Activated T-helper 1 cell treated with anti-CD3 and anti-CD28 coated beads, Interleukin-12 subunit alpha, Interleukin-12 subunit beta, Interleukin-2, Interleukin-4 antibody, amounts not matched to agents 30 ng/mL and 10 ng/mL and 1 ng/mL, durations not matched to agents 14 hours and 24 hours and 36 hours (primary cell): Measurements from ENCODE around the gene ZNF124. TPM values are rescaled to one million over a fixed set of nuclear protein-coding genes. Genes with fewer than 3 reads are reported as not detected.
"Not testable (repeated sequence)": the region's sequence is repeated elsewhere in the genome, so short reads cannot be mapped to it uniquely, and the experiment has no call there.

ENCODE experiments used
- DNase-seq: peaks from one replicate; pipeline ENCODE4 v3.0.0; 2021; ENCODE audit warnings: low spot score
- H3K27ac Mint-ChIP-seq: one replicate; pipeline ENCODE4 v1.8.0; 2021; ENCODE audit warnings: mild to moderate bottlenecking, mixed read lengths
- H3K27me3 Mint-ChIP-seq: one replicate; pipeline ENCODE4 v1.8.0; 2022; ENCODE audit warnings: mild to moderate bottlenecking, moderate library complexity, mixed read lengths; ENCODE audit not compliant: insufficient read depth
- H3K36me3 Mint-ChIP-seq: one replicate; pipeline ENCODE4 v1.8.0; 2021; ENCODE audit warnings: low read depth, mixed read lengths
- H3K4me1 Mint-ChIP-seq: one replicate; pipeline ENCODE4 v1.8.0; 2021; ENCODE audit warnings: low read depth, mixed read lengths
- H3K4me3 Mint-ChIP-seq: one replicate; pipeline ENCODE4 v1.8.0; 2021; ENCODE audit warnings: mild to moderate bottlenecking, moderate library complexity, mixed read lengths
- H3K9me3 Mint-ChIP-seq: one replicate; pipeline ENCODE4 v1.8.0; 2021; ENCODE audit warnings: mixed read lengths
- intact Hi-C: fragments of 100-400 bp; cut with micrococcal nuclease; formaldehyde crosslinking; loops from one replicate; pipeline ENCODE4 v1.15.1; 2024
- total RNA-seq: library from RNA; stranded (reverse); gene quantifications from 2 replicates; pipeline ENCODE4 v1.2.3, GENCODE V29; 2022

Gene ZNF124
- total RNA-seq, 1 donor from 2014 or later = 14.9 TPM

- intact Hi-C loops = loop anchor here (5.0 kb wide), 1 partner anchor 42 kb away; no protein-coding TSS in a partner anchor
- Mint-ChIP-seq H3K4me1 (no peaks in the 10 kb centered on the region), H3K4me3 (no peak overlapping the region), H3K27ac (no peak overlapping the region), H3K36me3 (peaks cover 81% of the 10 kb centered on the region), H3K27me3 (no peaks in the 10 kb centered on the region), H3K9me3 (peaks cover 78% of the 10 kb centered on the region)
- no peak for DNase-seq
These were observed 22.1 kb upstream of the ZNF124 start for GRCh38 chr1:247193958-247194357.

- H3K27me3 Mint-ChIP-seq = no peaks in the 10 kb centered on the region
- peaks cover 53% of the 10 kb centered on the region for H3K36me3 Mint-ChIP-seq
- intact Hi-C loops = loop anchor here (5.0 kb wide), 1 partner anchor 38 kb away; no protein-coding TSS in a partner anchor
- peaks cover 69% of the 10 kb centered on the region for H3K9me3 Mint-ChIP-seq
- no peaks in the 10 kb centered on the region for H3K4me1 Mint-ChIP-seq
- no peak for DNase-seq
- no peak overlapping the region for H3K27ac Mint-ChIP-seq
- no peak overlapping the region for H3K4me3 Mint-ChIP-seq
These were observed 18.4 kb upstream of the ZNF124 start for GRCh38 chr1:247189981-247190798.

- Mint-ChIP-seq H3K27ac (no peak overlapping the region), H3K9me3 (peaks cover 59% of the 10 kb centered on the region), H3K36me3 (peaks cover 23% of the 10 kb centered on the region), H3K4me1 (no peaks in the 10 kb centered on the region), H3K4me3 (no peak overlapping the region), H3K27me3 (no peaks in the 10 kb centered on the region)
- no peak for DNase-seq
- intact Hi-C loops = no loop called here
These were observed 13.8 kb upstream of the ZNF124 start for GRCh38 chr1:247185667-247186066.

DNA sequence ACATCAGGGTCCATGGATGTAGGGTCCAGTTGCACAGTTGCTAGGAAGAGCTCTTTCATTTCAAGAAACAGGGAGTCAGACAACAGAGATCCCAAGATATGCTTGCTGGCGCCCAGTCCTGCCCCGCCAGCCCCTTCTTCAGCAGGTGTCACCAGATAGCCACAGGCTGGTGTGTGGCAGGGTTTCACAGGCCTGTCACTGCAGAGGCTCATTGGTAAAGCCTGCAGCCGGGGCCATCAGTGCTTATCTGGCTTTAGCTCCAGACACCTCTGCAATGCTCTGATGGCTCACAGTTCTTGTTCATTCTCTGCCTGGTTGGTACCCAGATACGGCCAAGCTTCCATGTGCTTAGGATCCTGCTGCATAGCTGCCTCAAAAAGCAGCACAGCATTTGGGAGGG, 12.4 kb upstream of the ZNF124 start:
- no peak for DNase-seq
- intact Hi-C loops = no loop called here
- peaks cover 50% of the 10 kb centered on the region for H3K9me3 Mint-ChIP-seq
- H3K36me3 Mint-ChIP-seq = peaks cover 10% of the 10 kb centered on the region
- H3K4me1 Mint-ChIP-seq = no peaks in the 10 kb centered on the region
- H3K27ac Mint-ChIP-seq = no peak overlapping the region
- H3K27me3 Mint-ChIP-seq = no peaks in the 10 kb centered on the region
- H3K4me3 Mint-ChIP-seq = no peak overlapping the region

- Mint-ChIP-seq H3K27ac (no peak overlapping the region), H3K4me3 (no peak overlapping the region), H3K36me3 (peaks cover 6% of the 10 kb centered on the region), H3K27me3 (no peaks in the 10 kb centered on the region), H3K9me3 (peaks cover 52% of the 10 kb centered on the region), H3K4me1 (no peaks in the 10 kb centered on the region)
- no peak for DNase-seq
- intact Hi-C loops = no loop called here
These were observed 11.2 kb upstream of the ZNF124 start for GRCh38 chr1:247182994-247183393.

DNA sequence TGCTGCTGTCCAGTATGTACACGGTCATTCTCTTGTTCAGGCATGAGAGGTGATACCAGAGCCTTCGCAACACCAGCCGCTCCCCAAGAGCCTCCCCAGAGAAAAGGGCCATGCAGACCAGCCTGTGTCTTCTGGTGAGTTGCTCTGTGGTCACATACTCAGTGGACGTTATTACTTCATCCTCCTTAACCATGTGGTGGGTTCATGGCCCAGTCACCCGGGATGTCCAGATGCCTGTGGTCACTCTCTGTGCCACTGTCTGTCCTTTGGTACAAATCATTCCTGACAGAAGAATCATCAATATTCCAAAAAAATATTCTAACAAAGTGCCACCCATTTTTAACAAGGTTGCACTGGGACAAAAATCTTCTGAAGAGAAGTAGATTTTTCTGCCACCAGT, 8.8 kb upstream of the ZNF124 start:
- H3K9me3 Mint-ChIP-seq = peaks cover 43% of the 10 kb centered on the region
- no peaks in the 10 kb centered on the region for H3K27me3 Mint-ChIP-seq
- intact Hi-C loops = no loop called here
- no peak overlapping the region for H3K4me3 Mint-ChIP-seq
- no peaks in the 10 kb centered on the region for H3K4me1 Mint-ChIP-seq
- peaks cover 2% of the 10 kb centered on the region for H3K36me3 Mint-ChIP-seq
- no peak for DNase-seq
- H3K27ac Mint-ChIP-seq = no peak overlapping the region

DNA sequence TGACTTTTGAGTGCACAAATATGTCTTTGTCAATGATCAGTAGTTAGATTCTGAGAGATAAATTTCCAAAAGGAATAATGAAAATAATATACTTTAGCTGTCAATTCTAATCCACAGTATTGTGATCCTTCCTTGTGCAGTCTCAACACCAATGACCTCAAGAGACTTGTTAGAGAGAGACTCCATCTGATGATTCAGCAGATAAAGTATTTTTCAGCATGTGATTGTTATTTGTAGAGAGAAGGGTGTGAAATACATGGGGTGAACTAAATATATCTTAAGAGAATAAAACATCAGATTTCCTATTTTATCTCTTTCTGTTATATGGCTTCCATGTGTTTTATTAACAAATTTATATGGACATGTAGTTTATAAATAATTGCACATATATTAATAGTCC, 5.9 kb upstream of the ZNF124 start:
- Mint-ChIP-seq H3K4me3 (no peak overlapping the region), H3K4me1 (no peaks in the 10 kb centered on the region), H3K27ac (no peak overlapping the region), H3K27me3 (no peaks in the 10 kb centered on the region), H3K9me3 (peaks cover 21% of the 10 kb centered on the region), H3K36me3 (no peaks in the 10 kb centered on the region)
- no peak for DNase-seq
- intact Hi-C loops = no loop called here

DNA sequence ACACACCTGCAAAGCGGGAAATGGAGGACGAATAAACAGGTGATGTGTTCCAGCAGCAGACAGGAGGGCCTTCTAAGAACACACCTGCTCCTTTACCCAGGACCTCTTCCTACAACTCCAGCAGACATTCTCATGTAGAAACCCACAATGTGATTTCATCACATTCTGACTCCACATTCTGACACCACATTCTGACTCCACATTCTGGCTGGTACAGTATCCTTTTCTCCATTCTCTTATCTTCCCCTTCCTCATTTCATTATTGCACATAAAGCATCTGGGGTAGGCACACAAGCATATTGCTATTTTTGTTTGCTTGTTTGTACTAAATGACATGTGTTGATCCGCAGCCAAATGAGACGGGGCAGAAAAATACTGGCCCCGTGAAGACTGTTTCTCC, 3.6 kb upstream of the ZNF124 start:
- Mint-ChIP-seq H3K27me3 (no peaks in the 10 kb centered on the region), H3K4me3 (no peak overlapping the region)
- intact Hi-C loops = no loop called here

DNA sequence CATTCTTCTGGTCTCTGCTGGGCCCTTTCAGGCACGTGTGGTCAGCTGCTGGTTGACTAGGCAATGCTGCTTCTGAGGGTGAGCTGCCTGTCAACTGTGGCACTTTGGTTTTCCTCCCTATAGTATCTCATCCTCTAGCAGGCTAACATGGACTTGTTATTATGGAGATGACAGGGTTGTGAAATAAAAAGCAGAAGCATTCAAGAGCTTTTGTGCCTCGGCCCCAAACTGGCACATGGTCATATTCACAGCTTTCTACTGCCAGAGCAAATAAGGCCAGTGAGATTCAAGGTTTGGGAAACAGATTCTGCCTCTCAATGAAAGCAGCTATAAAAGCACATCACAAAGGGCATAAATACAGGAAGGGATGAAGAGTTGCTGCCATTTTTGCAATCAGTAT, 1.6 kb upstream of the ZNF124 start:
- Mint-ChIP-seq H3K4me3 (no peak overlapping the region), H3K27me3 (no peaks in the 10 kb centered on the region), H3K27ac (no peak overlapping the region), H3K4me1 (peaks cover 6% of the 10 kb centered on the region), H3K9me3 (peaks cover 15% of the 10 kb centered on the region), H3K36me3 (peaks cover 11% of the 10 kb centered on the region)
- no peak for DNase-seq
- intact Hi-C loops = loop anchor here (2.0 kb wide), 1 partner anchor 37 kb away; no protein-coding TSS in a partner anchor

More for the DNA sequence above, 3.6 kb upstream of the ZNF124 start:
- peaks cover 22% of the 10 kb centered on the region for H3K9me3 Mint-ChIP-seq
- H3K4me1 Mint-ChIP-seq = peaks cover 2% of the 10 kb centered on the region
- no peak overlapping the region for H3K27ac Mint-ChIP-seq
- no peak for DNase-seq
- H3K36me3 Mint-ChIP-seq = peaks cover 1% of the 10 kb centered on the region

DNA sequence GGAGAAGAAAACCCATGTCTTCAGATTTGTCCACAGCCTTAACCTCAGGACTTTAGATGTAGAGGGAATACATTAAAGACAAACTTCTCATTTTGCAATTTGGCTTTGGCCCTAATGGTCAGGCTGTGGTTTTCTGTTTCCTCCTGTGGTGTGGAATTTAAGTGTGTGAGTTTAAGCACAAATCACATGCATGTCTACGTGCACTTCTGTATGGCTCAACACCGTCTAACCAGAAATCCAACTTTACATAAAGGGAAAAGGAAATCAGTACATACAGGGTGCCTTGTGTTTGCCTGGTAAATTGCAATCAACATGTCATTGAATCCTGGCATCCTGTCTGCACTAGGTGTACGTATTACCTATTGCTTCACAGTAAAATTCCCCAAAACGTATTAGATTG, 1.2 kb upstream of the ZNF124 start:
- peaks cover 6% of the 10 kb centered on the region for H3K4me1 Mint-ChIP-seq
- no peaks in the 10 kb centered on the region for H3K27me3 Mint-ChIP-seq
- no peak overlapping the region for H3K4me3 Mint-ChIP-seq
- H3K36me3 Mint-ChIP-seq = peaks cover 12% of the 10 kb centered on the region
- intact Hi-C loops = loop anchor here (2.0 kb wide), 1 partner anchor 38 kb away; no protein-coding TSS in a partner anchor
- no peak for DNase-seq
- peaks cover 16% of the 10 kb centered on the region for H3K9me3 Mint-ChIP-seq
- no peak overlapping the region for H3K27ac Mint-ChIP-seq

DNA sequence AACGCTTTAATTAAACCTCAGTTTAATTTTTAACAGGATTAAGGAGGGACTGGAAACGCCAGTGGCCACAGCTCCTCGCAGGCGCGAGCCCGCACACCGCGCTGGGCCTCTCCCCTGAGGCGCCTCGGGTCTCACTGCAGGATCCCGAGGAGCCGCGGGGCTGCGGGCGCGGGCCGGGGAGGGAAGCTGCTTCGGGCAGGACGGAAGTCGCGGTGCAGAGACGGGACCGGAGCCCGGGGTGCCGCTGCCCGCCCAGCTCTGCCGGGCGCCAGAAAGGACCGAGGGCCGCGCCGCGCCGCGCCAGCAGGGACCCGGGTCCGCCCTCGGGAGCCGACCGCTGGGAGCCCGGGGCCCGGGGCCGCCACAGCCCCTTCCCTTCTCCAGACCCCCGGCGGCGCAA, 377 bp downstream of the ZNF124 start:
- DNase-seq, H3K4me3 Mint-ChIP-seq, intact Hi-C loops, H3K27me3 Mint-ChIP-seq, H3K27ac Mint-ChIP-seq: not testable (repeated sequence)
- Mint-ChIP-seq H3K36me3 (peaks cover 26% of the 10 kb centered on the region), H3K9me3 (peaks cover 23% of the 10 kb centered on the region), H3K4me1 (peaks cover 11% of the 10 kb centered on the region)

DNA sequence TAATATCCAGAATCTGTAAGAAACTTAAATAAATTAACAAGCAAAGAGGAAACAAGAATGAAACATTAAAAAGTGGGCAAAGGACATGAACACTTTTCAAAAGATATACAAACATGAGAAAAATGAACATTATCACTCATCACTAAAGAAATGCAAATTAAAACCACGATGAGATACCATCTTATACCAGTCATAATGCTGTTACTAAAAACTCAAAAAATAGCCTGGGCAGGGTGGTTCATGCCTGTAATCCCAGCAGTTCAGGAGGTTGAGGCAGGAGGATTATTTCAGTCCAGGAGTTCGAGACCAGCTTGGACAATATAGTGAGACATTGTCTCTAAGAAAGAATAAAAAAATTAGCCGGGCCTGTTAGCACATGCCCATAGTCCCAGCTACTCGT, 6.1 kb downstream of the ZNF124 start:
- intact Hi-C loops = loop anchor here (5.0 kb wide), 1 partner anchor 233 kb away; the partner anchor contains the start of gene AHCTF1
- Mint-ChIP-seq H3K27me3 (no peaks in the 10 kb centered on the region), H3K4me1 (peaks cover 11% of the 10 kb centered on the region), H3K9me3 (peaks cover 74% of the 10 kb centered on the region), H3K4me3 (no peak overlapping the region), H3K27ac (no peak overlapping the region), H3K36me3 (peaks cover 58% of the 10 kb centered on the region)
- no peak for DNase-seq

- peaks cover 75% of the 10 kb centered on the region for H3K9me3 Mint-ChIP-seq
- no peak overlapping the region for H3K4me3 Mint-ChIP-seq
- no peak for DNase-seq
- intact Hi-C loops = loop anchor here (5.0 kb wide), 1 partner anchor 232 kb away; the partner anchor contains the start of gene AHCTF1
- no peaks in the 10 kb centered on the region for H3K27me3 Mint-ChIP-seq
- H3K4me1 Mint-ChIP-seq = peaks cover 5% of the 10 kb centered on the region
- H3K27ac Mint-ChIP-seq = no peak overlapping the region
- H3K36me3 Mint-ChIP-seq = peaks cover 64% of the 10 kb centered on the region
These were observed 7.1 kb downstream of the ZNF124 start for GRCh38 chr1:247164694-247165093.
